OCI-LY7 (cell line): Measurements from ENCODE around the gene C3orf52. TPM values are rescaled to one million over a fixed set of nuclear protein-coding genes. Genes with fewer than 3 reads are reported as not detected.

Experiments
- BruUV-seq: library from RNA; stranded (reverse); fragments of 400-500 nt; replicated peaks from 2 replicates; lab custom pipeline; 2021; lab: Mats Ljungman, UMichigan
- CTCF ChIA-PET: fragments of 300-600 bp; sonication (Branson Sonifier 250); formaldehyde crosslinking; loops from one replicate; lab custom pipeline; 2022; ENCODE audit warnings: antibody characterized with exemption; ENCODE audit not compliant: unreplicated experiment; lab: Charles Lee
- POLR2A ChIA-PET: fragments of 300-600 bp; sonication (Branson Sonifier 250); formaldehyde crosslinking; loops from one replicate; lab custom pipeline; 2022; ENCODE audit warnings: antibody characterized with exemption; lab: Charles Lee
- DNase-seq: peaks from one replicate; pipeline ENCODE4 v3.0.0-alpha.2; 2015; ENCODE audit warnings: low spot score
- H2AFZ ChIP-seq: fragments of 200-600 bp; sonication (generic), shearing (Covaris generic); 2 replicates; pipeline ENCODE4 v1.6.1; 2014; ENCODE audit warnings: mild to moderate bottlenecking, antibody characterized with exemption, low read length, moderate library complexity
- H3K27ac ChIP-seq: fragments of 200-600 bp; sonication (generic); 2 replicates; pipeline ENCODE4 v1.5.1; 2014; ENCODE audit warnings: mixed run types, low read depth, mild to moderate bottlenecking, moderate library complexity, low read length, inconsistent platforms; ENCODE audit not compliant: poor library complexity, severe bottlenecking
- H3K36me3 ChIP-seq: fragments of 200-600 bp; sonication (generic); 2 replicates; pipeline ENCODE4 v1.6.1; 2014; ENCODE audit warnings: mild to moderate bottlenecking, antibody characterized with exemption, low read length, moderate library complexity, mixed read lengths; ENCODE audit not compliant: insufficient read depth
- H3K4me1 ChIP-seq: fragments of 200-600 bp; sonication (generic); 2 replicates; pipeline ENCODE4 v1.5.1; 2014; ENCODE audit warnings: mild to moderate bottlenecking, low read length; ENCODE audit not compliant: insufficient read depth, poor library complexity, severe bottlenecking
- H3K4me2 ChIP-seq: fragments of 200-600 bp; sonication (generic); 2 replicates; pipeline ENCODE4 v1.6.1; 2014; ENCODE audit warnings: mild to moderate bottlenecking, low read length
- H3K4me3 ChIP-seq: fragments of 200-600 bp; sonication (generic); 2 replicates; pipeline ENCODE4 v1.5.1; 2014; ENCODE audit warnings: mild to moderate bottlenecking, low read depth, low read length; ENCODE audit not compliant: poor library complexity, severe bottlenecking
- H3K79me2 ChIP-seq: fragments of 200-600 bp; sonication (generic); 2 replicates; pipeline ENCODE4 v1.6.1; 2016; ENCODE audit warnings: low read depth, mild to moderate bottlenecking, low read length, moderate library complexity, mixed read lengths; ENCODE audit not compliant: insufficient read depth
- H3K9me2 ChIP-seq: fragments of 200-600 bp; sonication (generic); 2 replicates; pipeline ENCODE4 v1.6.1; 2016; ENCODE audit warnings: mild to moderate bottlenecking, low read length, mixed read lengths; ENCODE audit not compliant: insufficient read depth
- H3K9me3 ChIP-seq: fragments of 200-600 bp; sonication (generic); 2 replicates; pipeline ENCODE4 v1.6.1; 2014; ENCODE audit warnings: mild to moderate bottlenecking, mixed run types, low read length, mixed read lengths
- H4K20me1 ChIP-seq: fragments of 200-600 bp; sonication (generic); 2 replicates; pipeline ENCODE4 v1.6.1; 2014; ENCODE audit warnings: mild to moderate bottlenecking, antibody characterized with exemption, low read length, moderate library complexity, mixed read lengths; ENCODE audit not compliant: insufficient read depth
- EZH2phosphoT487 ChIP-seq: fragments of 200-600 bp; sonication (generic); IDR thresholded peaks from 2 replicates; pipeline ENCODE4 v1.6.1; 2018; ENCODE audit warnings: low read depth, borderline replicate concordance, mild to moderate bottlenecking, mixed run types, antibody characterized with exemption, low read length, moderate library complexity, mixed read lengths
- intact Hi-C: fragments of 100-400 bp; cut with micrococcal nuclease; formaldehyde crosslinking; loops from one replicate; pipeline ENCODE4 v1.10.0; 2022; ENCODE audit not compliant: unreplicated experiment
- microRNA-seq: library from miRNA; unstranded; fragments of <30 nt; microRNA quantifications from one replicate; pipeline ENCODE4 v1.2.0, GENCODE V29; 2022; ENCODE audit warnings: borderline replicate concordance
- small RNA-seq: library from RNA; depleted of rRNA; stranded (forward); fragments of <200 nt; gene quantifications from one replicate; pipeline ENCODE3, GENCODE V24; 2014
- total RNA-seq, 2 experiments: library from RNA; depleted of rRNA in 1 of 2; stranded (reverse); fragments of >200 nt in 1 of 2; shearing (Covaris generic) in 1 of 2; gene quantifications; 2 replicates each; pipeline ENCODE4 v1.2.3, GENCODE V29; 2014 to 2022
- TF ChIP-seq, protein P1 (sequence below): fragments of 200-600 bp; sonication (generic); conservative IDR thresholded peaks from 2 replicates; pipeline ENCODE4 v1.5.1; 2014; ENCODE audit warnings: mild to moderate bottlenecking, antibody characterized with exemption, low read length, moderate library complexity, mixed read lengths

Gene C3orf52
- total RNA-seq, 2 experiments from 2014 or later = 11.2 to 19.0 TPM

DNA sequence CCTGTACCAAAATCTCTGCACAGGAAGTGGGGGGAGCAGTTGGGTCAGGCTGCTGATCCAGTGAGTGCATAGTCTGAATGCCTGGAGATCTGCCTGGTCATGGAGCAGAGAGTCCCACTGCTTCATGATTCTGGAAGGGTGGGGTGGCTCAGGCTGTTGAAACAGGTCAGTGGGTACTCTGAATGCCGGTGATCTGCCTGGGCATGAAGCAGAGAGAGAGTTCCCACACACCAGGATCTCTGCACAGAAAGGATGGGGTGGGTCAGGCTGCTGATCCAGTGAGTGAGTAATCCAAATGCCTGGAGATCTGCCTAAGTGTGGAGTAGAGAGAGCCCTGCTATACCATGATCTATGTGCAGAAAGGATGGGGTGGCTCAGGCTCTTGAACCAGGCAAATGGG is 62.9 kb downstream of the C3orf52 start:
- Histone ChIP-seq H2AFZ (no peak overlapping the region), H3K4me3 (no peak overlapping the region), H3K4me2 (no peak overlapping the region), H3K4me1 (no peaks in the 10 kb centered on the region), H3K79me2 (no peaks in the 10 kb centered on the region), H4K20me1 (no peaks in the 10 kb centered on the region), H3K27ac (no peak overlapping the region), H3K36me3 (peaks cover 12% of the 10 kb centered on the region; the same call in 1 of the 2 replicates), H3K9me3 (peaks cover 55% of the 10 kb centered on the region), H3K9me2 (no peaks in the 10 kb centered on the region)
- ChIA-PET CTCF (no interaction called here), POLR2A (no interaction called here)
- intact Hi-C loops = no loop called here
- DNase-seq = no peak
- no TSS peak for BruUV-seq
- no peak for TF ChIP-seq EZH2phosphoT487
- TF ChIP-seq, protein P1, sequence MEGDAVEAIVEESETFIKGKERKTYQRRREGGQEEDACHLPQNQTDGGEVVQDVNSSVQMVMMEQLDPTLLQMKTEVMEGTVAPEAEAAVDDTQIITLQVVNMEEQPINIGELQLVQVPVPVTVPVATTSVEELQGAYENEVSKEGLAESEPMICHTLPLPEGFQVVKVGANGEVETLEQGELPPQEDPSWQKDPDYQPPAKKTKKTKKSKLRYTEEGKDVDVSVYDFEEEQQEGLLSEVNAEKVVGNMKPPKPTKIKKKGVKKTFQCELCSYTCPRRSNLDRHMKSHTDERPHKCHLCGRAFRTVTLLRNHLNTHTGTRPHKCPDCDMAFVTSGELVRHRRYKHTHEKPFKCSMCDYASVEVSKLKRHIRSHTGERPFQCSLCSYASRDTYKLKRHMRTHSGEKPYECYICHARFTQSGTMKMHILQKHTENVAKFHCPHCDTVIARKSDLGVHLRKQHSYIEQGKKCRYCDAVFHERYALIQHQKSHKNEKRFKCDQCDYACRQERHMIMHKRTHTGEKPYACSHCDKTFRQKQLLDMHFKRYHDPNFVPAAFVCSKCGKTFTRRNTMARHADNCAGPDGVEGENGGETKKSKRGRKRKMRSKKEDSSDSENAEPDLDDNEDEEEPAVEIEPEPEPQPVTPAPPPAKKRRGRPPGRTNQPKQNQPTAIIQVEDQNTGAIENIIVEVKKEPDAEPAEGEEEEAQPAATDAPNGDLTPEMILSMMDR = no peak

DNA sequence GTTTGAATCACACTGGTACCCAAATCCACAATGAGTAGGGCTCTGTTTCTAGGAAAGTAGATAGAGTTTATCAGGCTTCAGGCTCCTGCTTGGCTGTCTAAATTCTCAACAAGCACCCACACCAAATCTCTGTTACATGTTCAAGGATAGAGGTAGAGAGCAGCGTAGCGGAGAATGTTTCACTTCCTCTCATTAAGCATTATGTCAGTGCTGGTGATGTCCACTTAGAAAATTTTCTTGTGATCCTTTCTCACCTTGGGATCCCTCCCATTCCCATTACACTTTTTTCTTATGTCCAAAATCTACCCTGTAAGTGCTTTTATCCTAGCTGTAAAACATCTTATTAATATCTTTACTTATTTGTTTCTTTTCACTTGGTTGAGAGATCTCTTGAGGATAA is 81.6 kb downstream of the C3orf52 start:
- H3K9me3 ChIP-seq = no peaks in the 10 kb centered on the region
- H3K4me3 ChIP-seq = no peak overlapping the region
- peak overlapping the region; percentile 16 for H3K4me2 ChIP-seq
- CTCF ChIA-PET = no interaction called here
- no peak overlapping the region for H2AFZ ChIP-seq
- H3K36me3 ChIP-seq = no peaks in the 10 kb centered on the region
- H3K9me2 ChIP-seq = no peaks in the 10 kb centered on the region
- intact Hi-C loops = no loop called here
- peak; percentile 57 for DNase-seq
- no peaks in the 10 kb centered on the region for H4K20me1 ChIP-seq
- H3K79me2 ChIP-seq = no peaks in the 10 kb centered on the region
- POLR2A ChIA-PET = interaction anchor here (0.6 to 1.3 kb wide), 3 partner anchors 10 to 64 kb away, joined by 3 to 6 read pairs (median 5); no protein-coding TSS in a partner anchor
- TF ChIP-seq EZH2phosphoT487 = no peak
- TF ChIP-seq, protein P1 = no peak
- H3K27ac ChIP-seq = no peak overlapping the region
- no TSS peak for BruUV-seq
- H3K4me1 ChIP-seq = peaks cover 11% of the 10 kb centered on the region

Small RNA genes lying within 50 kb of the gene (microRNA-seq; reads per million reads assigned to microRNA genes)
- not detected for gene MIR567

Small RNA genes lying within 50 kb of the gene (small RNA-seq; reads per million reads assigned to genes)
- gene MIR567 = not detected

Other genes with a start within 250 kb of the C3orf52 start
- 1.5 and 2.1 TPM in 2 replicates for gene PHLDB2, start 227.1 kb upstream of the C3orf52 start, total RNA-seq (2014; rRNA removed; shearing (Covaris generic))
- gene PHLDB2, start 227.1 kb upstream of the C3orf52 start, total RNA-seq (2022) = 0.61 and 1.8 TPM in 2 replicates
- gene ABHD10, start 107.4 kb upstream of the C3orf52 start, total RNA-seq (2014; rRNA removed; shearing (Covaris generic)) = 25.8 and 40.8 TPM in 2 replicates
- 45.1 and 46.5 TPM in 2 replicates for gene ABHD10, start 107.4 kb upstream of the C3orf52 start, total RNA-seq (2022)
- not detected in 2 replicates for gene TAGLN3, start 87.5 kb upstream of the C3orf52 start, total RNA-seq (2014; rRNA removed; shearing (Covaris generic))
- gene TAGLN3, start 87.5 kb upstream of the C3orf52 start, total RNA-seq (2022) = not detected in 2 replicates
- gene TMPRSS7, start 51.7 kb upstream of the C3orf52 start, total RNA-seq (2014; rRNA removed; shearing (Covaris generic)) = not detected in 2 replicates
- not detected in 2 replicates for gene TMPRSS7, start 51.7 kb upstream of the C3orf52 start, total RNA-seq (2022)
- 160 and 193 TPM in 2 replicates for gene GCSAM, start 46.9 kb downstream of the C3orf52 start, total RNA-seq (2014; rRNA removed; shearing (Covaris generic))
- gene GCSAM, start 46.9 kb downstream of the C3orf52 start, total RNA-seq (2022) = 195 and 247 TPM in 2 replicates
- not detected in 2 replicates for gene SLC9C1, start 207.8 kb downstream of the C3orf52 start, total RNA-seq (2014; rRNA removed; shearing (Covaris generic))
- not detected in 2 replicates for gene SLC9C1, start 207.8 kb downstream of the C3orf52 start, total RNA-seq (2022)
- gene CD200, start 246.8 kb downstream of the C3orf52 start, total RNA-seq (2014; rRNA removed; shearing (Covaris generic)) = not detected in 2 replicates
- gene CD200, start 246.8 kb downstream of the C3orf52 start, total RNA-seq (2022) = 0.18 TPM in 1 of 2 replicates, not detected in the other